AG09309 (cell line): ENCODE data around the gene MALRD1.

Experiments used
- DNase-seq: peaks from one replicate; pipeline ENCODE4 v3.0.0-alpha.2; 2010; ENCODE audit warnings: low read depth
- H3K4me3 ChIP-seq: 2 replicates; pipeline ENCODE4 v1.5.1; 2011; ENCODE audit warnings: mild to moderate bottlenecking, low read depth, low read length, moderate library complexity; ENCODE audit not compliant: control insufficient read depth
- TF ChIP-seq, protein P1 (sequence below): IDR thresholded peaks from 2 replicates; pipeline ENCODE4 v1.5.1; 2011; ENCODE audit warnings: mild to moderate bottlenecking, low read depth, low read length, inconsistent platforms; ENCODE audit not compliant: insufficient read depth, control insufficient read depth; ENCODE audit errors: missing control alignments

Gene MALRD1

DNA sequence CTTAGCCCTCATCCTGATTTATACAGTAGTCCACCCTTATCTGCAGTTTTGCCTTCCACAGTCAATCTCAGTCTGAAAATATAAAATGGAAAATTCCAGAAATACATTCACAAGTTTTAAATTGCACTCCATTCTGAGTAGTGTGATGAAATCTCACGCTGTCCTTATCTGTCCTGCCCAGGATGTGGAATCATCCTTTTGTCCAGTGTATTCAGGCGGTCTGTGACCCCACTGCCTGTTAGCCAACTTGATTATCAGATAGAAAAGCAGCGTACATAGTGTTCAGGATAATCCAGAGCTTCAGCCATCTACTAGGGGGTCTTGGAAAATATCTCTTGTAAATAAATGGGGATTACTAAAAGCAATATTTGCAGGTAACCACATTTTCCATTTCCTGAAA is 146.3 kb downstream of the MALRD1 start:
- no peak for DNase-seq
- TF ChIP-seq, protein P1, sequence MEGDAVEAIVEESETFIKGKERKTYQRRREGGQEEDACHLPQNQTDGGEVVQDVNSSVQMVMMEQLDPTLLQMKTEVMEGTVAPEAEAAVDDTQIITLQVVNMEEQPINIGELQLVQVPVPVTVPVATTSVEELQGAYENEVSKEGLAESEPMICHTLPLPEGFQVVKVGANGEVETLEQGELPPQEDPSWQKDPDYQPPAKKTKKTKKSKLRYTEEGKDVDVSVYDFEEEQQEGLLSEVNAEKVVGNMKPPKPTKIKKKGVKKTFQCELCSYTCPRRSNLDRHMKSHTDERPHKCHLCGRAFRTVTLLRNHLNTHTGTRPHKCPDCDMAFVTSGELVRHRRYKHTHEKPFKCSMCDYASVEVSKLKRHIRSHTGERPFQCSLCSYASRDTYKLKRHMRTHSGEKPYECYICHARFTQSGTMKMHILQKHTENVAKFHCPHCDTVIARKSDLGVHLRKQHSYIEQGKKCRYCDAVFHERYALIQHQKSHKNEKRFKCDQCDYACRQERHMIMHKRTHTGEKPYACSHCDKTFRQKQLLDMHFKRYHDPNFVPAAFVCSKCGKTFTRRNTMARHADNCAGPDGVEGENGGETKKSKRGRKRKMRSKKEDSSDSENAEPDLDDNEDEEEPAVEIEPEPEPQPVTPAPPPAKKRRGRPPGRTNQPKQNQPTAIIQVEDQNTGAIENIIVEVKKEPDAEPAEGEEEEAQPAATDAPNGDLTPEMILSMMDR = no peak
- H3K4me3 ChIP-seq = no peak overlapping the region

DNA sequence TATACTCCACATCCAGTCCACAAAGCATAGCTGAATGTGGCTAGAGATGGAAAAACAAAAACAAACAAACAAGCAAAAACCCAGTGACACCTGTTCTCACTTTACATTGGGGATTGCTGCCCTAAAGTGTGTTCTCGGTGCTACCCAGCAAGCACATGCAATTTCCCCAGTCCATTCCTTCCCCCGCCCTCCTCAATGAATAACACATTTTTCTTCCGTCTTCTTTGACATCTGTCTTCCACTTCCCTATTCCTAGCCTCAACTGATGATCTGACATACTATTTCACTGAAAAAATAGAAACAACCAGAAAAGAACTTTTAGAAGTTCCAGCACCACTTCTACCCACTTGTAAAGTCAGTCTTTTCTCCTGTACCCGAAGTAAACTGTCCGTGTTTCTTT is 147.1 kb downstream of the MALRD1 start:
- no peak overlapping the region for H3K4me3 ChIP-seq

DNA sequence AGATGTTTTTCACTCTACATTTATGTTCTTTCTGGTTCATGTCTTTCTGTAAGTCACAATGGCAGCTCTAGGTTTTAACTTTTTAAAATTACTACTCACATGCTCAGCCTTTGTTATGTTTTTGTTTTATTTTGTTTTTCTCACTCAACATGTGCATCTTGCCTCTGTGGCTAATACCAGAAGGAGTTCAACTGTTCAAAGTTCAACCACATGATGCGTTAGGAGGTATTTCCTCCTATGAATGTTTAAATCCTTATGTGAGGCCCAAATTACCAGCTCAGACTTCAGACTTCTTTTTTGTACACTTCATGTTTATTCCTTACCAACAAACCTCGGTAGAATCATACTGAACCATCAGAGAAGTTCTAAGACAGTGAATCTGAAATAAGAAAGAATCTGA is 151.6 kb downstream of the MALRD1 start:
- DNase-seq = no peak
- TF ChIP-seq, protein P1 = no peak

More for the DNA sequence above, 147.1 kb downstream of the MALRD1 start:
- TF ChIP-seq, protein P1 = no peak
- DNase-seq = no peak

DNA sequence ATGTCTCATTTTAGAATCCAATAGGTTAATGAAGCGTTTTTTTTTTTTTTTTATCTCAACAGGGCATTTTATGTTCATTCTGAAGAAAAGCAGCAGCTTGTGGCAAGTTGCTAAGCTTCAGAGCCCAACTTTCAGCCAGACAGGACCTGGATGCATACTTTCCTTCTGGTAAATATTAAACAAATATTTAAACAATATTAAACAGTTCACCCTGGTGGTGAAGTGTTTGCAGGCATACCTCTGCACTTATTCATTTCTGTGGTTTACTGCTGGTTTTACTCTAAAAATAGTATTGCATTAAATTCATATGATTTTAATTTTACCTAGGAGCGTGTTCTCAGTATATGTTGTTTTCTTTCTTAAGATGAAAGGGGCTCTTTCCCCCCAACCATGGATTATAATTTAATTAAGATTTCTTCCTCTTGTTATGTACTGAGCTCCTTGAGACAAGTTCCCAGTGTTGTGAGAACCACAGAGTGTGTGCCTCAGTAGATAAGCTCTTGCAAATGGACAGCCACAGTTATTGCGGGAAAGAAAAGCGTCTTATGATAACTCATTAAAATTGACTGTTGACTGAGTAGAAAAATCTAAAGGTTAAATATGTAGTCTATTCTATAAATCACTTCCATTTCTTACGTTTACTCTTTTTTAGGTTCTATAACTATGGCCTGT is 155.8 kb downstream of the MALRD1 start:
- no peak overlapping the region for H3K4me3 ChIP-seq
- no peak for DNase-seq
- TF ChIP-seq, protein P1 = no peak

More for the DNA sequence above, 151.6 kb downstream of the MALRD1 start:
- H3K4me3 ChIP-seq = no peak overlapping the region

DNA sequence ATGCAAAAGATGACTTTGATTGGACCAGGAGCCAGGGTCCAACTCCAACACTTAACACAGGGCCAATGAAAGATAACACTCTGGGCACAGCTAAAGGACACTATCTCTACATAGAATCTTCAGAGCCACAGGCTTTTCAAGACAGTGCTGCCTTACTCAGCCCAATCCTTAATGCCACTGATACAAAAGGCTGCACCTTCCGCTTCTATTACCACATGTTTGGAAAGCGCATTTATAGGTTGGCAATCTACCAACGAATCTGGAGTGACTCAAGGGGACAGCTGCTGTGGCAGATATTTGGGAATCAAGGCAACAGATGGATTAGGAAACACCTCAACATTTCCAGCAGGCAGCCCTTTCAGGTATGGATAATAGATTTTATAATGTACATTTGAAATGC is 160.7 kb downstream of the MALRD1 start:
- DNase-seq = no peak
- H3K4me3 ChIP-seq = no peak overlapping the region
- TF ChIP-seq, protein P1 = no peak

DNA sequence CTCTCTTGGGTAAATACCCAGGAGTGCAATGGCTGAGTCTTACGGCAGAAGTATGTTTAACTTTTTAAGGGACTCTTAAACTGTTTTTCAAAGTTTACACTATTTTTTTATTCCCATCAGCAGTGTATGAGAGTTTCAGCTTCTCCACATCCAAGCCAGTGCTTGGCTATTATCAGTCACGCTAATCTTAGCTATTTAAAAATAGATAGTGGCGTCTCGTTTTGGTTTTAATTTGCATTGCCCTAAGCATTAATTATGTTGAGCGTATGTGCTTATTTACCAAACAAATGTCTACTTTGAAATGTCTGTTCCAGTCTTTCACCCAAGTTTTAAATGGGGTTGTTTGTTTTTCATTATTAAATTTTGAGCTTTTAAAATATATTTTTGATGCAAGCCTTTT is 164.0 kb downstream of the MALRD1 start:
- TF ChIP-seq, protein P1 = no peak
- no peak overlapping the region for H3K4me3 ChIP-seq
- no peak for DNase-seq
